Measurements from ENCODE around the gene CCDC33.

CCDC33 gene

DNA sequence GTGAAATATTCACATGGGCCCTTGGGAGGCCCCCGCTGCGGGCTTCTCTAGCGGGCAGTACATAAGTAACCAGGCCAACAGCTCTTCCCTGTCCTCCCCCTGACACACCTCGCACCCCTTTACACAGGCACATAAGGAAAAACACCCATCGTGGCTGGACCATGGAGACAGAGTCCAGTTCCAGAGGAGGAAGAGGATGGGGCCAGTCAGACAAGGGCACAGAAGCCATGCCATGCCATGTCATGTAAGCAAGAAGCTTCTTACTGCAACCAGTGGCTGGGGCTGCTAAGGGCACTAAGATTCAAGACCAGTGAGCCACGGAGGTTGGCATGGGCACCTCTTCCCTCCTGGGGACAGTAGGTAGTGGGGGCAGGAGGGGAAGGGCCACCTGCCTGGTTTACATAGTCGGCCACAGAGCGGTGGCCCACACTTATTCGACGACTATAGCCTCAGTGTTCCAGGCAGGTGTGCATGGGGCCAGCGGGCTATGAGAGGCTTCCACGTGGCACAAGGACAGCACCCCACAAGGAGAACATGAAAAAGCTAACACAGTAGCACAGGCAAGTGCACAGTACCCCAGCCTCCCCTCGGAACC is 137.0 kb downstream of the CCDC33 start:
- DNase-seq (ENCODE audit: low spot score in 2 of 2) (no peak), ATAC-seq (ENCODE audit: low read depth) (no peak)
- Mint-ChIP-seq H3K4me1 (peaks cover 11% of the 10 kb centered on the region), H3K4me3 (peak overlapping the region; percentile 89), H3K36me3 (no peaks in the 10 kb centered on the region), H3K27ac (no peak overlapping the region), H3K27me3 (peaks cover 4% of the 10 kb centered on the region), H3K9me3 (no peaks in the 10 kb centered on the region)

DNA sequence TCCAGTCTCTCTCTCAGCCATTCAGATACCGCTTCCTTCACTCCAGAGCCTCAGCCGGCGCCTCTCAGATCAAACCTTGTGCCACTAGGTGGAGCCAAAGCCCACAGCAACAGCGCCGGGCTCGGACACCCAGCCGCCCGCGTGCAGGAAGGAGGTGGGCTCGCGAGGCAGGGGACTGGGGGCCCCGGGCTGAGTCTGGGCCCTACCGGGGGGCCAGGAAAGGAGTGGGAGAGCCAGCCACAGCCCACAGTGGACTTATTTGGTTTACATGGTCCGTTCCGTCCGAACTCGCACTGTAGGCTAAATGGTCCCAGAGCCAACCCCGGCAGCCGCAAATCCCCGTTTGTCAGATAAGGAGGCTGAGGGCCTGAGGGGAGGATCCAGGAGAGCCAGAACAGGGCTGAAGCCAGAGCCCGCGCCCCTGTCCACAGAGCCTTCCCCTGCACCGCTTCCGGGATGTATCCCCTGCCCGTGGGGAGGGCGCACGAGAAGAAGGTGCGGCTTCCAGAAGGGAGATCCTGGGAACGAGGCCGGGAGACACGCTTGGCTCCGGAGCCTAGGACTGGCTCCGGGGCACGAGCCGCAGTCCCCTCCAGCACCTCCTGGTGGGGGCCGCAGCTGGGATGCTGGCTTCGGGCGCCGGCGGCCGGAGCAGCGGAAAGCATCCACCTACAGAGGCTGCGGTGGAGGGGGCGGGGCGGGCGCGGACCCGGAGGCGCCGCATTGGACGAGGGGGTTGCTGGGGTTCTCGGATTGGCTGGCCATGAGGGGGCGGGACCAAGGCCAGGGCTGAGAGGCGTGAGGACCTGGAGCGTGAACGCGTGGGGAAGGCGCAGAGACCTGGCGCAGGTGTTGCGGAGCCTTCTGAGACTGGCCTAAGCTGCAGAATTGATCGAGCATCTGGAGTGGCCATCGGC is 137.9 kb downstream of the CCDC33 start:
- H3K4me3 Mint-ChIP-seq: peak overlapping the region; percentile 89
- H3K27ac Mint-ChIP-seq: peak overlapping the region; percentile 62
- peak; percentile 88 for ATAC-seq (ENCODE audit: low read depth)
- H3K27me3 Mint-ChIP-seq: peaks cover 3% of the 10 kb centered on the region
- DNase-seq (ENCODE audit: low spot score in 2 of 2): peak; percentile 90 to 92
- H3K9me3 Mint-ChIP-seq: no peaks in the 10 kb centered on the region
- H3K4me1 Mint-ChIP-seq: peaks cover 11% of the 10 kb centered on the region
- H3K36me3 Mint-ChIP-seq: no peaks in the 10 kb centered on the region

GRCh38 chr15:74374648-74375302 is 138.6 kb downstream of the CCDC33 start:
- ATAC-seq (ENCODE audit: low read depth) (no peak), DNase-seq (ENCODE audit: low spot score in 2 of 2) (no peak)
- Mint-ChIP-seq H3K36me3 (no peaks in the 10 kb centered on the region), H3K4me3 (peak overlapping the region; percentile 89), H3K27ac (peak overlapping the region; percentile 51), H3K27me3 (peaks cover 3% of the 10 kb centered on the region), H3K4me1 (peaks cover 11% of the 10 kb centered on the region), H3K9me3 (no peaks in the 10 kb centered on the region)

GRCh38 chr15:74375303-74375693 is 139.2 kb downstream of the CCDC33 start:
- Mint-ChIP-seq H3K27me3 (peaks cover under 1% of the 10 kb centered on the region), H3K36me3 (no peaks in the 10 kb centered on the region), H3K27ac (peak overlapping the region; percentile 51), H3K9me3 (no peaks in the 10 kb centered on the region), H3K4me1 (peaks cover 11% of the 10 kb centered on the region), H3K4me3 (peak overlapping the region; percentile 89)
- ATAC-seq (ENCODE audit: low read depth) (peak; percentile 32), DNase-seq (ENCODE audit: low spot score in 2 of 2) (peak; percentile 83 to 88)

- no peak for DNase-seq (ENCODE audit: low spot score in 2 of 2)
- Mint-ChIP-seq H3K27me3 (no peaks in the 10 kb centered on the region), H3K36me3 (no peaks in the 10 kb centered on the region), H3K4me1 (peaks cover 11% of the 10 kb centered on the region), H3K4me3 (no peak overlapping the region), H3K9me3 (no peaks in the 10 kb centered on the region), H3K27ac (no peak overlapping the region)
- ATAC-seq (ENCODE audit: low read depth): no peak
Measured at GRCh38 chr15:74376226-74376625, 140.1 kb downstream of the CCDC33 start.

GRCh38 chr15:74376825-74377581 is 140.9 kb downstream of the CCDC33 start:
- Mint-ChIP-seq H3K4me3 (no peak overlapping the region), H3K4me1 (peaks cover 11% of the 10 kb centered on the region), H3K27me3 (no peaks in the 10 kb centered on the region), H3K27ac (no peak overlapping the region), H3K9me3 (no peaks in the 10 kb centered on the region), H3K36me3 (no peaks in the 10 kb centered on the region)
- DNase-seq (ENCODE audit: low spot score in 2 of 2) (no peak), ATAC-seq (ENCODE audit: low read depth) (no peak)

GRCh38 chr15:74377831-74378766 is 142.0 kb downstream of the CCDC33 start:
- Mint-ChIP-seq H3K4me1 (peaks cover 19% of the 10 kb centered on the region), H3K9me3 (no peaks in the 10 kb centered on the region), H3K27me3 (no peaks in the 10 kb centered on the region), H3K4me3 (no peak overlapping the region), H3K36me3 (no peaks in the 10 kb centered on the region), H3K27ac (no peak overlapping the region)
- no peak for DNase-seq (ENCODE audit: low spot score in 2 of 2)
- no peak for ATAC-seq (ENCODE audit: low read depth)

DNA sequence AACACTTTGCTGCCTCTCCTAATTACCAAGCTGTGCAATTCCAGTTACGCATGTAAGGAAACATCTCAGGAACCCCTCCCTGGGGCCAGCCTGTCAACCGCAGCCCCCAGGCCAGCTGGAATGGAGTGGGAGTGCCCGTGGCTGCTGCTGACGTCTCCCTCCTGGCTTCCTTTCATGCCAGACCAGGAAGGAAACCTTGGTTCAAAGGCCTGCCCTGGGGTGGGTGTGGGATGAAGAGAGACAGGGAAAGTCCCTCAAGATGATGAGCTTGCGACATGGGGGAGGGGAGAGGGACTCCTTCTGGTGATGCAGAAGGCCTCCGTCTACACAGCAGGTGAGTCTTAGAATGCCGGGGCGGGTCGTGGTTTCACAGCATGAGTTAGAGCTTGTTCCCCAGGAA is 142.7 kb downstream of the CCDC33 start:
- Mint-ChIP-seq H3K36me3 (no peaks in the 10 kb centered on the region), H3K27me3 (no peaks in the 10 kb centered on the region), H3K4me3 (no peak overlapping the region), H3K9me3 (no peaks in the 10 kb centered on the region), H3K27ac (no peak overlapping the region), H3K4me1 (peaks cover 21% of the 10 kb centered on the region)
- ATAC-seq (ENCODE audit: low read depth) (no peak), DNase-seq (ENCODE audit: low spot score in 2 of 2) (no peak)

GRCh38 chr15:74380361-74381189 is 144.4 kb downstream of the CCDC33 start:
- DNase-seq (ENCODE audit: low spot score in 2 of 2): no peak
- ATAC-seq (ENCODE audit: low read depth): no peak
- Mint-ChIP-seq H3K4me1 (peaks cover 25% of the 10 kb centered on the region), H3K27me3 (no peaks in the 10 kb centered on the region), H3K4me3 (no peak overlapping the region), H3K36me3 (no peaks in the 10 kb centered on the region), H3K9me3 (no peaks in the 10 kb centered on the region), H3K27ac (peak overlapping the region; percentile 70)

DNA sequence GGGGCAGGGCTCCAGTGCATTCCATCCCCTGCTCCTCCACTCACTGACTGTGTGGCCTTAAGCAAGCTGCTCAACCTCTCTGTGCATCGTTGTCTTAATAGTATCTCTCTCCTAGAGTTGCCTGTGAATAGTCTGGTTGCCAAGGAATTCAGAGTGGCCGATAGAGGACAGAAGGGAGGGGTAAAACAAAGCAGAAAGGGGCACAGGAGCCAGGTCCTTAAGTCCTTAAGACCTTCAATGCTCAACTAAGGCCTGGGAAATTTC is 145.0 kb downstream of the CCDC33 start:
- H3K4me3 Mint-ChIP-seq: no peak overlapping the region
- H3K27me3 Mint-ChIP-seq: no peaks in the 10 kb centered on the region
- H3K4me1 Mint-ChIP-seq: peaks cover 27% of the 10 kb centered on the region
- H3K9me3 Mint-ChIP-seq: no peaks in the 10 kb centered on the region
- no peak overlapping the region for H3K27ac Mint-ChIP-seq
- no peaks in the 10 kb centered on the region for H3K36me3 Mint-ChIP-seq
- DNase-seq (ENCODE audit: low spot score in 2 of 2) (no peak), ATAC-seq (ENCODE audit: low read depth) (no peak)

GRCh38 chr15:74381481-74381880 is 145.4 kb downstream of the CCDC33 start:
- ATAC-seq (ENCODE audit: low read depth) (no peak), DNase-seq (ENCODE audit: low spot score in 2 of 2) (no peak)
- Mint-ChIP-seq H3K27me3 (no peaks in the 10 kb centered on the region), H3K27ac (no peak overlapping the region), H3K9me3 (no peaks in the 10 kb centered on the region), H3K4me1 (peaks cover 31% of the 10 kb centered on the region), H3K4me3 (no peak overlapping the region), H3K36me3 (no peaks in the 10 kb centered on the region)

DNA sequence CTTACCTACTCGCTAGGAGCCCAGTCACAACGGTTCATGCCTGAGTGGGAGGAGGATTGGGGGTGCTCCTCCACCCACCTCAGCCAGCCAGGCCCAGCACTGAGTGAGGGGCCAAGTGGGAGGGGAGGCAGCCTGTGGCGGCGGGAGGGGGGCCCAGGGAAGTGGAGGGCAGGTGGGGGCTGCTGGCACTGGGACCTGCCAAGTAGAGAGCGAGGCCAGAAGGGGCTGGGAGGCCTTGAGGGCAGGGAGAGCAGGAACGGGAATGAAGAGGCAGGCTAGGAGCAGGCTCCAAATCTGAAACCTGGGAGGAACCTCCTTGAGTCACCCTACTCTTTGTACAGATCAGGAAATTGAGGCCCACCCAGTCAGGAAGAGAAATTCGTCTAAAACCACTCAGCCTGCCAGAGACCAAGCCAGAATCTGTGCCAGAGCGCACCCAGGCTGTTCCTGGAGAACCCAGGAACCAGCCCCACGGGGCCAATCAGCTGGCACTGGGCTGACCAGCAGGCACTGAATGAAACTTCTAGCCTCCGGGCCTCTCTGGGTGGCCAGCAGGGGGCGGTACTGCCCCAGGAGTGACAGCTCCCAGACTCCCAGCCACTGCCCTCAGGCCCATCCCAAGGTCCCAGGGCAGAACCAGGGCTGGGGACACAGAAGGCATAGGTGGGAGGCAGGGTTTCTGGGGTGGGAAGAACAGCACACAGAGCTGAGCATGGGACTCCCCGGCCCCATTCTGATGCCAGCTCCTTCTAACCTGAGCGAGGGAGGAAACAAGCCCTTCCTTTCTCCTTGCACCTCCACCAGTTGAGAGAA is 146.1 kb downstream of the CCDC33 start:
- Mint-ChIP-seq H3K4me3 (peak overlapping the region; percentile 39), H3K4me1 (peaks cover 37% of the 10 kb centered on the region), H3K9me3 (no peaks in the 10 kb centered on the region), H3K36me3 (no peaks in the 10 kb centered on the region), H3K27ac (peak overlapping the region; percentile 96), H3K27me3 (no peaks in the 10 kb centered on the region)
- ATAC-seq (ENCODE audit: low read depth): no peak
- DNase-seq (ENCODE audit: low spot score in 2 of 2): peak; percentile 75 to 82

Measured in memory B cell (primary cell).